HEK293 (cell line): ENCODE measurements around the gene EXOC1.

Experiments used
- CTCF ChIA-PET: fragments of 350-600 bp; formaldehyde crosslinking; extraction: SDS; loops from one replicate; lab custom pipeline; 2021; ENCODE audit warnings: antibody characterized with exemption; lab: Yijun Ruan, JAX
- POLR2A ChIA-PET: fragments of 300-600 bp; formaldehyde crosslinking; extraction: SDS; loops from one replicate; lab custom pipeline; 2020; ENCODE audit warnings: antibody characterized with exemption, inconsistent platforms; lab: Yijun Ruan, JAX
- H3K27ac ChIP-seq: fragments of 200-500 bp; sonication (Bioruptor generic); 2 replicates; pipeline ENCODE4 v1.5.1; 2014; ENCODE audit warnings: low read depth, low read length, control low read depth, inconsistent platforms; ENCODE audit errors: extremely low read depth
- H3K36me3 ChIP-seq, 2 experiments: fragments of 200-500 bp in 1 of 2; sonication (Bioruptor generic) in 1 of 2; 1 replicate in 1 of 2; 2 replicates in 1 of 2; pipeline ENCODE4 v1.5.1; 2014 to 2017; ENCODE audit warnings: inconsistent platforms in 2 of 2, low read length in 2 of 2; ENCODE audit not compliant: control insufficient read depth in 2 of 2, insufficient read depth in 1 of 2
- H3K4me1 ChIP-seq: fragments of 200-500 bp; sonication (Bioruptor generic); 2 replicates; pipeline ENCODE4 v1.5.1; 2014; ENCODE audit warnings: mild to moderate bottlenecking, low read length, inconsistent platforms; ENCODE audit not compliant: control insufficient read depth, insufficient read depth
- H3K4me3 ChIP-seq: 2 replicates; pipeline ENCODE4 v1.5.1; 2011; ENCODE audit warnings: low read depth, mild to moderate bottlenecking, control low read depth, low read length, moderate library complexity
- H3K9me3 ChIP-seq: fragments of 200-500 bp; sonication (Bioruptor generic); 2 replicates; pipeline ENCODE4 v1.5.1; 2014; ENCODE audit warnings: low read depth, low read length, inconsistent platforms; ENCODE audit not compliant: control insufficient read depth, insufficient read depth
- CTCF ChIP-seq: fragments of 450-650 bp; formaldehyde crosslinking; IDR thresholded peaks from 2 replicates; pipeline ENCODE4 v1.5.1; 2016; ENCODE audit warnings: missing biosample characterization, missing genetic modification characterization
- FEZF1 ChIP-seq: fragments of 450-650 bp; formaldehyde crosslinking; IDR thresholded peaks from 2 replicates; pipeline ENCODE4 v1.5.1; 2016; ENCODE audit warnings: missing biosample characterization, missing genetic modification characterization
- GLI2 ChIP-seq: fragments of 450-650 bp; formaldehyde crosslinking; IDR thresholded peaks from 2 replicates; pipeline ENCODE4; 2017; ENCODE audit warnings: missing biosample characterization, missing genetic modification characterization, low read depth, borderline replicate concordance
- IKZF3 ChIP-seq: fragments of 450-650 bp; IDR thresholded peaks from 2 replicates; pipeline ENCODE4 v1.5.0; 2018; ENCODE audit warnings: missing biosample characterization, mild to moderate bottlenecking, missing genetic modification characterization, moderate library complexity
- KLF10 ChIP-seq: fragments of 450-650 bp; IDR thresholded peaks from 2 replicates; pipeline ENCODE4 v1.5.1; 2018; ENCODE audit warnings: missing biosample characterization, mild to moderate bottlenecking, missing genetic modification characterization
- MYNN ChIP-seq: fragments of 450-650 bp; formaldehyde crosslinking; IDR thresholded peaks from 2 replicates; pipeline ENCODE4 v1.5.1; 2016; ENCODE audit warnings: missing biosample characterization, missing genetic modification characterization, borderline replicate concordance
- SCRT1 ChIP-seq: fragments of 450-650 bp; formaldehyde crosslinking; IDR thresholded peaks from 2 replicates; pipeline ENCODE4 v1.5.1; 2016; ENCODE audit warnings: missing biosample characterization, missing genetic modification characterization, borderline replicate concordance
- TRIM28 ChIP-seq: IDR thresholded peaks from 2 replicates; pipeline ENCODE4 v1.6.1; 2011; ENCODE audit warnings: low read length, control low read depth, borderline replicate concordance
- ZNF112 ChIP-seq: fragments of 450-650 bp; formaldehyde crosslinking; IDR thresholded peaks from 2 replicates; pipeline ENCODE4 v1.5.0; 2017; ENCODE audit warnings: missing biosample characterization, missing genetic modification characterization
- ZNF138 ChIP-seq: fragments of 450-650 bp; formaldehyde crosslinking; IDR thresholded peaks from 2 replicates; pipeline ENCODE4 v1.5.1; 2016; ENCODE audit warnings: missing biosample characterization, missing genetic modification characterization, borderline replicate concordance
- ZNF146 ChIP-seq: fragments of 450-650 bp; formaldehyde crosslinking; IDR thresholded peaks from 2 replicates; pipeline ENCODE4 v1.5.1; 2016; ENCODE audit warnings: missing biosample characterization, missing genetic modification characterization
- ZNF175 ChIP-seq: fragments of 450-650 bp; formaldehyde crosslinking; IDR thresholded peaks from 2 replicates; pipeline ENCODE4 v1.5.1; 2016; ENCODE audit warnings: missing biosample characterization, missing genetic modification characterization
- ZNF221 ChIP-seq: fragments of 450-650 bp; formaldehyde crosslinking; IDR thresholded peaks from 2 replicates; pipeline ENCODE4 v1.5.1; 2017; ENCODE audit warnings: missing biosample characterization, missing genetic modification characterization, borderline replicate concordance
- ZNF335 ChIP-seq: fragments of 450-650 bp; formaldehyde crosslinking; conservative IDR thresholded peaks from 2 replicates; pipeline ENCODE4 v1.5.1; 2016; ENCODE audit warnings: missing biosample characterization, missing genetic modification characterization
- ZNF404 ChIP-seq: fragments of 450-650 bp; formaldehyde crosslinking; IDR thresholded peaks from 2 replicates; pipeline ENCODE4 v1.5.1; 2017; ENCODE audit warnings: missing biosample characterization, missing genetic modification characterization
- ZNF548 ChIP-seq: fragments of 450-650 bp; formaldehyde crosslinking; IDR thresholded peaks from 2 replicates; pipeline ENCODE4 v1.5.1; 2016; ENCODE audit warnings: missing biosample characterization, missing genetic modification characterization
- ZNF558 ChIP-seq: fragments of 450-650 bp; formaldehyde crosslinking; IDR thresholded peaks from 2 replicates; pipeline ENCODE4 v1.5.1; 2016; ENCODE audit warnings: missing biosample characterization, missing genetic modification characterization
- ZNF560 ChIP-seq: fragments of 450-650 bp; formaldehyde crosslinking; IDR thresholded peaks from 2 replicates; pipeline ENCODE4 v1.5.1; 2017; ENCODE audit warnings: missing biosample characterization, missing genetic modification characterization, borderline replicate concordance
- ZNF639 ChIP-seq: fragments of 450-650 bp; formaldehyde crosslinking; IDR thresholded peaks from 2 replicates; pipeline ENCODE4 v1.5.1; 2016; ENCODE audit warnings: missing biosample characterization, missing genetic modification characterization
- ZNF654 ChIP-seq: fragments of 450-650 bp; formaldehyde crosslinking; IDR thresholded peaks from 2 replicates; pipeline ENCODE4 v1.5.1; 2016; ENCODE audit warnings: low read depth, missing biosample characterization, missing genetic modification characterization
- ZNF670 ChIP-seq: fragments of 450-650 bp; formaldehyde crosslinking; IDR thresholded peaks from 2 replicates; pipeline ENCODE4 v1.5.1; 2016; ENCODE audit warnings: missing biosample characterization, missing genetic modification characterization, low read depth
- ZNF792 ChIP-seq: fragments of 450-650 bp; formaldehyde crosslinking; IDR thresholded peaks from 2 replicates; pipeline ENCODE4 v1.5.1; 2016; ENCODE audit warnings: missing biosample characterization, missing genetic modification characterization

EXOC1 gene

GRCh38 chr4:55868581-55869090 lies 15.2 kb downstream of the EXOC1 start:
- H3K4me1 ChIP-seq: no peaks in the 10 kb centered on the region
- no peak for TF ChIP-seq ZNF654 (tag by site-specific recombination)
- TF ChIP-seq, all 188 proteins: peak for 0
- CTCF ChIA-PET: interaction anchor here (0.7 kb wide), 1 partner anchor 116 kb away, joined by 3 read pairs; no protein-coding TSS in a partner anchor
- Histone ChIP-seq H3K9me3 (no peaks in the 10 kb centered on the region), H3K27ac (no peak overlapping the region), H3K4me3 (no peak overlapping the region), H3K36me3 (peaks cover 6 to 50% of the 10 kb centered on the region in 2 experiments; a peak in 2 of 3 replicates)
- POLR2A ChIA-PET: no interaction called here

GRCh38 chr4:55871299-55871800 lies 17.9 kb downstream of the EXOC1 start:
- Histone ChIP-seq H3K36me3 (peaks cover 6 to 57% of the 10 kb centered on the region in 2 experiments; a peak in 2 of 3 replicates), H3K4me3 (no peak overlapping the region), H3K9me3 (no peaks in the 10 kb centered on the region), H3K4me1 (no peaks in the 10 kb centered on the region), H3K27ac (no peak overlapping the region)
- CTCF ChIA-PET: interaction anchor here (0.6 kb wide), 1 partner anchor 19 kb away, joined by 5 read pairs; no protein-coding TSS in a partner anchor
- TF ChIP-seq ZNF558 (tag by site-specific recombination) (no peak), FEZF1 (tag by site-specific recombination) (no peak), CTCF (tag by site-specific recombination) (no peak), IKZF3 (tag by site-specific recombination) (no peak), ZNF146 (tag by site-specific recombination) (no peak), ZNF221 (tag by site-specific recombination) (no peak)
- POLR2A ChIA-PET: no interaction called here

- CTCF ChIA-PET: no interaction called here
- H3K27ac ChIP-seq: no peak overlapping the region
- H3K4me3 ChIP-seq: no peak overlapping the region
- H3K36me3 ChIP-seq: peaks cover 0 to 59% of the 10 kb centered on the region in 2 experiments; a peak in 1 of 3 replicates
- no peaks in the 10 kb centered on the region for H3K9me3 ChIP-seq
- POLR2A ChIA-PET: no interaction called here
- no peaks in the 10 kb centered on the region for H3K4me1 ChIP-seq
- TF ChIP-seq FEZF1 (tag by site-specific recombination): no peak
- no peak for TF ChIP-seq ZNF560 (tag by site-specific recombination)
- no peak for TF ChIP-seq ZNF138 (tag by site-specific recombination)
- TF ChIP-seq SCRT1: no peak
- no peak for TF ChIP-seq ZNF221 (tag by site-specific recombination)
Measured at GRCh38 chr4:55874831-55875230, 21.4 kb downstream of the EXOC1 start.

GRCh38 chr4:55876387-55876786 lies 22.9 kb downstream of the EXOC1 start:
- ChIA-PET CTCF (interaction anchor here (0.7 kb wide), 1 partner anchor 483 kb away, joined by 4 read pairs; no protein-coding TSS in a partner anchor), POLR2A (no interaction called here)
- Histone ChIP-seq H3K9me3 (no peaks in the 10 kb centered on the region), H3K4me3 (no peak overlapping the region), H3K4me1 (no peaks in the 10 kb centered on the region), H3K27ac (no peak overlapping the region), H3K36me3 (peaks cover 0 to 53% of the 10 kb centered on the region in 2 experiments; a peak in 1 of 3 replicates)
- TF ChIP-seq ZNF548 (tag by site-specific recombination) (no peak), ZNF792 (tag by site-specific recombination) (no peak), MYNN (tag by site-specific recombination) (no peak), ZNF670 (no peak), GLI2 (no peak), KLF10 (no peak), ZNF335 (tag by site-specific recombination) (no peak), ZNF112 (tag by site-specific recombination) (no peak), ZNF175 (tag by site-specific recombination) (no peak), ZNF404 (tag by site-specific recombination) (no peak), TRIM28 (no peak), ZNF639 (tag by site-specific recombination) (no peak)
